KBM-7 (cell line): ENCODE results near the gene XXYLT1.

ENCODE experiments used
- DNase-seq: peaks from one replicate; pipeline ENCODE4 v3.0.0-alpha.2; 2015
- in situ Hi-C: fragments of 300-500 bp; cut with MboI; formaldehyde crosslinking; loops from 2 replicates; pipeline ENCODE4 v1.14.3; 2020; ENCODE audit warnings: low sequenced_read_pairs, low pct_unique_long_range_greater_than_20kb, mixed read lengths

The XXYLT1 gene

DNA sequence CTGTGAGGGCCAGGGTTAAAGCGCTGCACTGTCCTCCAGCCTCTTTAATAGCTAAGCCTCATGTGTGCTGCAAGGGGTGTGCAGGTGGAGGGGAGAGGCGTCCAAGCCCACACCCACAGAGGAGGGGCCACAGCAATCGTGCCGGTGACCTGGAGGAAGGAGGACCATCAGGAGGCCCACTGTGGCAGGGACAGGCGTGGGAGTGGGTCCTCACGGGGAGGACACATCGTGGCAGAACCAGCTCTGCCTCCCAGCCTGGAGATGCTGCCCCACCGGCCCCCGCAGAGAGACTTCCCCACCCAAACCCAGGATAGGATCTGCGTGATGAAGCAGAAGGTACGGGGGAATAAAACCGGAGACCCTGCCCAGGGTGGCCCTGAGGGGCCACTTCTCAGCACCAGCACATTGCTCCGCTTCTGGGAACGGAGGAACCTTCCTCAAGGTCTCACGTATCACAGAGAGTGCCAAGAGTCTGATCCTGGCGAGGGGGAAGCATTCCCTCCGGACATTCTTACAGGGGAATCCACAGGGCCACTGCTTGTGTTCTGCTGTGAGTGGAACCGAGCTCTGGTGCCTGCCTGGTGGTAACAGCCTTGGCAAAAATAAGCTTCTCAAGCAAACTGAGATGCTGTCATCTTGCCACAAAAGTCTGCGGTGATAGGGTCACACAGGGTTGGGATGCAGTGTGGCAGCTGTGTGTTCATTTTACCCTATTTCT lies 199.8 kb downstream of the XXYLT1 start:
- in situ Hi-C loops: no loop called here
- no peak for DNase-seq

DNA sequence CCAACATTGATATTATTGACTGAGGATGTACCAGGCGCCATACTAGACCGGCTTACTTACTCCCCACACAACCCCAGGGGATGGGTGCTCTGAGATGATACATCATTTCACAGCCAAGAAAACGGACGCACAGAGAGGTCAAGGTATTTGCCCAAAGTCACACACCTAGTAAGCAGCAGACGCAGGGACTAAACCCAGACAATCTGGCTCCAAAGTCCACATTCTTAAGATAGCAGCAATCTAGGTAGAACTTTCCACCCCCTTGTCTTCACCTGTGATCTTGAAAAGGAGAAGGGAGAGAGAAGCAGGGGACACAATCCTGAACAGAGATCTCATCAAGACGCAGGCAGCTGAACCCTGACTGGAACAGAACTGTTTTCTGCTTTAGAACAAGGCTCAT lies 200.6 kb downstream of the XXYLT1 start:
- in situ Hi-C loops: no loop called here
- no peak for DNase-seq

DNA sequence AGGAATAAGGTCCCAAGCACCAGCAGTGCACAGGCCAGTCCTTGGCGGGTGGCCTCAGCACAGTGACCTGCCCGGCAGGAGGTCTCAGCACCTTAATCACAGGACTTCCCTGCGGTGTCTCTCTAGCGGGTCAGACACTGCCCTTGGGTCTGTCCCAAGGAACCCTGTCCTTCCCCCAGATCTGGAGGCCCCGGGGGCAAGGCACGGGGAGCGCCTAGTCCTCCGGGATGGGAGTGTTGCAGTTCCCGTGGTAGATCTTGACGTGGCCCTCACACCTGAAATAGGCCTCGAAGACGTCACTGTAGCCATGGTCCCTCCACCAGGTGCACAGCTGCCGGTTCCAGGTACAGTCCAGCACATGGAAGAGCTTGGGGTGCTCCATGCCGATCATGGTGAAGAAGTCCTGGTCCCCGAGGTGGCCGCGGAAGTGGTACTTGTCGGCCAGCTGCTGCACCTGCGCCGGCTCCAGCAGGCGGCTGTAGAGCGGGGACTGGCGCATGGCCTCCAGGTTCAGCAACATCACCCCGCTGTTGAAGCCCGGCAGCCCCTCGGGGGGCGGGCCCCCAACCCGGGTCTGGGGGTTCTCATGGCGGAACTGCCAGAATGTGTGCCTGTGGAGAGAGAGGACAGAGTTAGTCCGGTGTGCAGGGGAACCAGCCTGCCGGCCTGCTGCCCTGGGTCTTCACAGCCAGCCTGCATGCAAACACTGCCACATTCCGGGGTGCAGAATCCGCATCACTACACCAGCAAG lies 201.3 kb downstream of the XXYLT1 start:
- no peak for DNase-seq
- in situ Hi-C loops: no loop called here

- in situ Hi-C loops: no loop called here
These were observed 202.6 kb downstream of the XXYLT1 start for GRCh38 chr3:195068084-195069080.

GRCh38 chr3:195066441-195066841 lies 204.5 kb downstream of the XXYLT1 start:
- in situ Hi-C loops: no loop called here
- DNase-seq: no peak

More at GRCh38 chr3:195068084-195069080, 202.6 kb downstream of the XXYLT1 start:
- no peak for DNase-seq

DNA sequence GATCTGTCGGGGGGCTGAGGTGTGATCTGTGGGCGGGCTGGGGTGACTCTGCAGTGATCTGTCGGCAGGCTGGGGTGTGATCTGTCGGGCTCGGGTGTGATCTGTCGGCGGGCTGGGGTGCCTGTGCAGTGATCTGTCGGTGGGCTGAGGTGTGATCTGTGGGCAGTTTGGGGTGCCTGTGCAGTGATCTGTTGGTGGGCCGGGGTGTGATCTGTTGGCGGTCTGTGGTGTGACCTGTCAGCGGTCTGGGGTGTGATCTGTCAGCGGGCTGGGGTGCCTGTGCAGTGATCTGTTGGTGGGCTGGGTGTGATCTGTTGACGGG lies 205.1 kb downstream of the XXYLT1 start:
- no peak for DNase-seq
- in situ Hi-C loops: no loop called here

DNA sequence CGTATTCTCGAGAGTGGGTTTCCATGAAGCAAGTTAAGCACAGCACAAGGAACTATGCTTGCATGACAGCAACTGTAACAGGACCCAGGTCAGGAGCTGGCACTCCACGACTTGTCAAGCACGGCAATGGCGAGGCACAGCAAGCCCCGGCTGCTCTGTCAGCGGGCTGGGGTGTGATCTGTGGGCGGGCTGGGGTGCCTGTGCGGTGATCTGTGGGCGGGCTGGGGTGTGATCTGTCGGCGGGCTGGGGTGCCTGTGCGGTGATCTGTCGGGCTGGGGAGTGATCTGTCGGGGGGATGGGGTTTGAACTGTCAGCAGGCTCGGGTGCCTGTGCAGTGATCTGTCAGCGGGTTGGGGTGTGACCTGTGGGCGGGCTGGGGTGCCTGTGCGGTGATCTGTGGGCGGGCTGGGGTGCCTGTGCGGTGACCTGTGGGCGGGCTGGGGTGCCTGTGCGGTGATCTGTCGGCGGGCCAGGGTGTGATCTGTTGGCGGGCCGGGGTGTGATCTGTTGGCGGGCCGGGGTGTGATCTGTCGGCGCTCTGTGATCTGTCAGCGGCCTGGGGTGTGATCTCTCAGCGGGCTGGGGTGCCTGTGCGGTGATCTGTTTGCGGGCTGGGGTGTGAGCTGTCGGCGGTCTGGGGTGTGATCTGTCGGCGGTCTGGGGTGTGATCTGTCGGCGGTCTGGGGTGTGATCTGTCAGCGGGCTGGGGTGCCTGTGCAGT lies 205.7 kb downstream of the XXYLT1 start:
- in situ Hi-C loops: no loop called here
- no peak for DNase-seq

DNA sequence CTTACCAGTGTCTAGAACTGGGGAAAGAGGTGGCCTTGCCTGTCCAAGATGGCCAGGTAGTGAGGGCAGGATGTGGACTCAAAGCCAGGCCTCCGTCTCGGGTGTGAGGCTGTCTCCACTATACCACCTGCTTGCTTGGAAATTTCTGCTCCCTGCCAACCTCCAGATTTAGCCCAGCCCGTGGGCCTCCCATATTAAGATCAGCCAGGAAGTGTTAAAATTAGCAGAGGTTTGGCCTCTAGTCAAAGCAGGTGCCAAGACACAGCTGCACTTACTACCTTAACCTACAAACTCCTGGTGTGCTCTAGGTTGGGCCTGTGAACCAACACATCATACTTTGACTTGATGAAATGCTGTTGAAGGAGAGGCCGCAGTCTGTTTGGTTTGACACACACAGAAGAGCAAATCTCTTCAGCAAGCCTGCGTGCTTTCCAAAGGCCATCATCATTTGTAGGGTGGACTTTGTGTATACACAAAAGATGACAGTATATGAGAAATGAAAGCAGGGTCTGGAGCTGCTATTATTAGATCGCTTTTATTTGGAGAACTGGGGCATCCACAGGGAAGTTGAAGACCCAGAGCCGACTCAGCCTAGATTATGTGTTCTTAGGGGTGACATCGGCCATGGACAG lies 206.5 kb downstream of the XXYLT1 start:
- in situ Hi-C loops: no loop called here
- DNase-seq: no peak

DNA sequence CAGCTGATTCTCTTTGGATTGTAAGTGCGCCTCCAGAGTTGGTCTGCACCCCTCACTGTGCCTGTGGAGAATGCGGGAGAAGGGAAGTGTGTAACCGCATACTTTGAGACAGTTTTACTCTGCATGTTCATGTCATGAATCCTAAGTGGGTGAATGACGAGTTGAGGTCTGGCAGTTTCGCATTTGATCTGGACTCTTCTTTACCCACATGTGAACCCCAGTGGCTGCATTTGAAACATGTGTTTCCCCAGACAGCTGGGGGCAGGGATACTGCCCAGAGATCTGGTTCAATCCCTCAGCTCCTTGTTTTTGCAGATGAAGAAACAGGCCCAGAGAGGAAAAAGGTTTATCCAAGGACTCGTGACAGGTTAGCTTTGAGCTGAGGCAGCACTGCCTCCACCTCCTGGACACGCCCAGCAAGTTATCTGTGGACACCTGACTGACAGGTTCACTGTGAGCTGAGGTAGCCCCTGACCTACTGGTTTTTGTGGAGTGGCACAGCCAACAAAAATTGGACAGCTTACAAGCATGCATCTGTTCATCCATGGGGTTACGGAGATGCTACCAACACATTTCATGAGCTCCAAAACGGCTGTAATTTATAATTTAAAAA lies 207.3 kb downstream of the XXYLT1 start:
- DNase-seq: no peak
- in situ Hi-C loops: no loop called here

DNA sequence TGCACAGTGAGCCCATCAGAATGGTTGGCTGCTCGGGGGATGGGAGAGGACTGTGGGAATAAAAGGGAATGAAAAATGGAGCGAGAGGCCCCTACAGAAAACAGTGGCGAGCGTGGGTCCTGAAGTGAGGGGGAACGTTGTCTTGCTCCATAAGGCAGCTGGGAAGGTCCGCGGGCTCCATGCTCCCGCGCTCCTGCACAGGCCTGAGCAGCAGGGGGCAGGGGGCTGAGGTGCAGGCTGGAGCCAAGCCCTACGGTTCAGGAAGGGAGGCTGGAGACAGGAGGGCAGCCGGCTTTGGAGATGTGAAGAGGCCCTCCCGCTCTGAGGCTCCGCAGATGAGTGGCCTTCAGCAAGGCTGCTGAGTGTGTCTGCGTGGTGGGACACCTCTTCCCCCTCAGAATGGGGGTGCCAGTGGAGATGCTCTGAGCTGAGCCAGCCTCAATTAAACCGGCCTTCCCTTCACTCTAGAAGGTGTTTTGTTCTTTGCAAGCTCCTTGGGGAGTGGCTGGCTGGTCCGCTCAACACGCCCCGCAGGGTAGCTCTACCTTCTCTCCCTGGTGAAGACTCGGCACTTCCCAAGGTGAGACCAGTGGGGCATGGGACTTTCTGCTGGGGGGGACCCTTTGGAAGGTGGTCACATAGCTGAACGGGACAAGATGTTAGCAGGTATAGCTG lies 208.0 kb downstream of the XXYLT1 start:
- in situ Hi-C loops: no loop called here
- no peak for DNase-seq

DNA sequence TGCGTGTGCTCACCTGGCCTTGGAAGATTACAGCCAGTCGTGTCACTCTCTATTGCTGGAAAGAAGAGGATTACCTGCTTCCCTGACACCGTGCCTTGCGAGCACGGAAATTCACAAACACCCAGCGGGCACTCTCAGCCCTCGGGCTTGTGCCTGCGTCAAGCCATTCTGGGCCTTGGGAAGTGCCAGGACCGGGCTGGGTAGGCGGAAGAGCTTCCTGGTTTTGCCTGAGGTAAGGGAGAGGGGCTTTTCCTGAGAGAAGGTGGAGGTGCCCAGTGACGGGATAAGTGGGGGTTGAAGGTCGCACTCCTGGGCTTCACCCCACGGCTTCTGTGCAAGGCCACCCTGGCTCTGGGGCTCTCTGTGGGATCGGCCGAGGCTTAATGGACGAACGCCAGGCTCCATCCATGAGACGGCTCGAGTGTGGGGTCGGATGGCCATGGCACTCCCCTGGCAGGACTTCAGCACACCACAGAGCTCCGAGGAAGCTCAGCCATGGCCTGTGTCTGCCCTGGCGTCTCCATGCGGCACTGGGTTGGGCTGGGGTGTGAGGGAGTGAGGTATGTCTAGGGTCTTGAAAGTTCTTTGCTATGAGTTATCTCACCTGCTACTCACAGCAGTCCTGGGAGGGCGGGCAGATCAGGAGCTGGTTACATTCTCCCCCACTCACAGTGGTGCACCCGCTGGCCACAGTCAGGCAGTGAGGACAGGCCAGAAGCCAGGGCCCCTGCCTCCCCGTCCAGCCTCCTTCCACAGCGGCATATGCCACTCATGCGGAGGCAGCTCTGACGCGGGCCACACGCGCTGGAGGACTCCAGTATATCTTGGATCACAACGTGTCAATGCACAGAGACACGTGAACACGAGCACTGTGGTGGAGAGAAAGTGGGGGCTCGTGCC lies 209.0 kb downstream of the XXYLT1 start:
- no peak for DNase-seq
- in situ Hi-C loops: no loop called here

DNA sequence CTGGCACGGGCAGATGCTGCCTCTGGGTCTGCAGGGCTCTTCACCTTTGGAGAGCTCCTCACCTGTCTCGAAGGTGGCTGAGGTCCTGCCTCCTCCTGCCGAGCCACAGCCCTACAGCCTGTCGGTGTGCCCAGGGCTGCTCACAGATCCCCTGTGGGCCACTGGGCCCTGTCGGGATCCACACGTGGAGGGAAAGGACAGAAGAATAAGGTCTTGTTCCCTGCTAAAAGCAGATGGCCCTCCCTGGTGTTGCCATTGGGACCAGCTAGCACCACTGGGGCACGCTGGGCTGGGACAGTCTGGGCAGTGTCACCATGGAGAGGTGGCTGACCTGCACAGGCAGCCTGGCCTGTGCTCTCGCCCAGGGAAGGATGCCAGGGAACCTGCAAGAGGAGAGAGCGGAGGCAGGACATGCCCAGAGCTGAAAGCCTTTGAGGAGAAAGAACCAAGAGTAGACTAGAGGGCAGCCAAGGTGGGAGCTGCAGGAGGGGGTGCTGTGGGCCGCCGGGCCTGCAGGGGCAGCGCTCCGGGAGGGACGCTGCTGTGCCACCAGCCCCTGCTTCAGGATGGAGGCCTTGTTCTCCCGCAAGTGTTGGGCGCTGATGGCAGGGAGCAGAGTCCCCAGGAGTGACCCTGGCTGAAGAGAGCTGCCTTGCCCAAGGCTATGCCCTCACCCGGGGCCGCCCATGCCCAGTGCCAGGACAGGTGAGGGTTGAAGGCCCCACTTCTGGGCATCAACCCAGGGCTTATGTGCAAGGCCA lies 210.2 kb downstream of the XXYLT1 start:
- no peak for DNase-seq
- in situ Hi-C loops: no loop called here

- DNase-seq: no peak
- in situ Hi-C loops: no loop called here
These were observed 210.8 kb downstream of the XXYLT1 start for GRCh38 chr3:195060217-195060481.

DNA sequence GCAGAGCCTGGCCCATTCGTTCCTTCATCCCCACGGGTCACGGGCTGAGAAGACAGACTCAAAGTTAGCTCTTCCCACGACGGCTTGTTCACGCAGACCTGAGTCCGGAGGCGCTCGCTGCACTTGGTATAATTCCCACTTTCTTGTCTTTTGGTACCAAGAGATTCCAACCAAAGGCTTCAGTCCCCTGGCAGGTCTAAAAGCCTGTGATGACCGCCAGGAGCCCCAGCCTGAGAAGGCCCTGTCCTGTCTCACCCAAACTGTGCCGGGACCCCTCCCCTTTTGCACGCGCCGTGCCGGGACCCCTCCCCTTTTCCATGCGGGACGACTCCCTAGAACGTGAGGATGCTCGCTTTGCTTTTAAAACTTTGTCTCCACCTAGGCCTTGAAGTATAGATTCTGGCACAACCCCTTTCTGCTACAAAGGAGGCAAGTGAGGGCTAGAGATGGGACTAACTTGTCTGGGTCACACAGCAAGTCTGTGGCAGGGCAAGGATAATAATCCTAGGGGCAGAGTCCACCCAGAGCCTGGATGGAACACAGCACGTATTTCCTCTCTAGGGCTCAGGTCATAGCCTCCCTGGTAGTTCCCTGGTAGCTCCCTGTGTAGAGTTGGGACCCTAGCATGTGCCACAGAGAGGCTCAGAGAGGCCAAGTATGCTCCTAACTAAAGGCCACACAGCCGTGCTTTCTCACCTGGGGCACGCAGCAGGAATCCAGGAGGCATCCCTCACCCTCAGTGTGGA lies 211.3 kb downstream of the XXYLT1 start:
- in situ Hi-C loops: no loop called here
- DNase-seq: no peak

- no peak for DNase-seq
- in situ Hi-C loops: no loop called here
These were observed 212.0 kb downstream of the XXYLT1 start for GRCh38 chr3:195059006-195059350.
